Stomach (tissue), 4 donors: ENCODE results near the gene MGAM2.

Experiments
- EP300 ChIP-seq: sonication (generic); formaldehyde crosslinking; IDR thresholded peaks from one replicate; pipeline ENCODE4 v1.6.1; 2017; ENCODE audit warnings: antibody characterized with exemption
- POLR2A ChIP-seq, 4 donors: fragments of 450-650 bp; IDR thresholded peaks; one replicate each; pipeline ENCODE4 v1.6.1; 2016; ENCODE audit warnings: antibody characterized with exemption in 4 of 4, control low read depth in 2 of 4, mild to moderate bottlenecking in 1 of 4, moderate library complexity in 1 of 4
- POLR2AphosphoS5 ChIP-seq, 3 donors: sonication (generic); formaldehyde crosslinking; IDR thresholded peaks; one replicate each; pipeline ENCODE4 v1.6.1; 2016; ENCODE audit warnings: antibody characterized with exemption in 3 of 3
- TF ChIP-seq, protein P1 (sequence below), 7 experiments: fragments of 450-650 bp in 4 of 7; fragments of 200-600 bp in 3 of 7; sonication (generic) in 3 of 7; IDR thresholded peaks; one replicate each; pipeline ENCODE4 v1.5.1; 2016 to 2019; ENCODE audit warnings: antibody characterized with exemption in 7 of 7, control low read depth in 2 of 7, mild to moderate bottlenecking in 1 of 7

DNA sequence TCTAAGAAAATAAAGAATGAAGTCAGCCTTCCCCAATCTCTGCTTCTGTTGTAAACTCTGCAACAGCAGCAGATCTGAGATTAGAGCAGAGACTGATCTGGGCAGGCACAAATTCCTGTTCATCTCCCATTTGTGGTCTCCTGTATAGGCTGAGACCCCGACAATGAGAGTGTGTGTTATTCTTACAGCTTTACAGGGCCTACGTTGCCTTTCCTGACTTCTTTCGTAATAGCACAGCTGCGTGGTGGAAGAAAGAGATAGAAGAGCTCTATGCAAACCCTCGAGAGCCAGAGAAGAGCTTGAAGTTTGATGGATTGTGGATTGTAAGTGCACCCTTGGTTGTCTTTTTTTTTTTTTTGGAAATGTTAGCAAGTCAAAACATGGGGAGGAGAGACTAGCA is 74.3 kb downstream of the MGAM2 start:
- TF ChIP-seq POLR2AphosphoS5 (IDR thresholded peaks at IDR 0.05) (no peak), POLR2A (IDR thresholded peaks at IDR 0.05) (no peak), EP300 (no peak)
- TF ChIP-seq, protein P1, sequence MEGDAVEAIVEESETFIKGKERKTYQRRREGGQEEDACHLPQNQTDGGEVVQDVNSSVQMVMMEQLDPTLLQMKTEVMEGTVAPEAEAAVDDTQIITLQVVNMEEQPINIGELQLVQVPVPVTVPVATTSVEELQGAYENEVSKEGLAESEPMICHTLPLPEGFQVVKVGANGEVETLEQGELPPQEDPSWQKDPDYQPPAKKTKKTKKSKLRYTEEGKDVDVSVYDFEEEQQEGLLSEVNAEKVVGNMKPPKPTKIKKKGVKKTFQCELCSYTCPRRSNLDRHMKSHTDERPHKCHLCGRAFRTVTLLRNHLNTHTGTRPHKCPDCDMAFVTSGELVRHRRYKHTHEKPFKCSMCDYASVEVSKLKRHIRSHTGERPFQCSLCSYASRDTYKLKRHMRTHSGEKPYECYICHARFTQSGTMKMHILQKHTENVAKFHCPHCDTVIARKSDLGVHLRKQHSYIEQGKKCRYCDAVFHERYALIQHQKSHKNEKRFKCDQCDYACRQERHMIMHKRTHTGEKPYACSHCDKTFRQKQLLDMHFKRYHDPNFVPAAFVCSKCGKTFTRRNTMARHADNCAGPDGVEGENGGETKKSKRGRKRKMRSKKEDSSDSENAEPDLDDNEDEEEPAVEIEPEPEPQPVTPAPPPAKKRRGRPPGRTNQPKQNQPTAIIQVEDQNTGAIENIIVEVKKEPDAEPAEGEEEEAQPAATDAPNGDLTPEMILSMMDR (IDR thresholded peaks at IDR 0.05), result no peak
